GM18873 (cell line): Measurements from ENCODE around the gene VPS13D.

ENCODE experiments used
- ATAC-seq: cut with Tn5 transposase; IDR thresholded peaks from one replicate; pipeline ENCODE4 v1.9.1; 2021; ENCODE audit warnings: mild to moderate bottlenecking, moderate library complexity, moderate number of reproducible peaks; ENCODE audit not compliant: unreplicated experiment, low FRiP score

VPS13D gene

GRCh38 chr1:12397462-12398450 is 167.9 kb downstream of the VPS13D start:
- no peak for ATAC-seq

GRCh38 chr1:12398479-12398878 is 168.6 kb downstream of the VPS13D start:
- ATAC-seq, result no peak

- ATAC-seq, result no peak
These were observed 170.3 kb downstream of the VPS13D start for GRCh38 chr1:12400027-12400693.

DNA sequence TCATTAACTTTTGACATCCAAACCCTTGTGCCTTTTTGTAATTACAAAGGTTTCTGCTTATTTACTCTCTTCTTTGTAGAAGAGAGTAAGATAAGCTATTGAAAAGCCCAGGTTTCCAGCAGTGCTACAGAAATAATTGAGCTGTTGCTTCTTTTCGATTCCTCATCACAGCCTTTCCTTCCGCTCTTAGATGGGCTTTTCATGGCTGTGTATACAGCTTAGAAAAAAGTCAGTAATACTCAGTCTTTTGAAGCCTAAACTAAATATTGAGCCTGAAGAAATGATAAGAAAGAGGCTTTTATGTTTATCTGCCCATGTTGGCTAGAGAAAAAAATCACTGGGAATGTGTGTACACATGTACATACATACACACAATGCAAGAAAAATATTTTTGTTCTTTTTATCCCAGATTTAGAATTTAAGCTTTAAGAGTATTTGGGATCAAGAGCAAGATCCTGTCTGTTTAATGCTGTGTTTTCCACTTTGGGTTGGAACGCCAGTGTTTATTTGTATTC is 172.4 kb downstream of the VPS13D start:
- no peak for ATAC-seq

DNA sequence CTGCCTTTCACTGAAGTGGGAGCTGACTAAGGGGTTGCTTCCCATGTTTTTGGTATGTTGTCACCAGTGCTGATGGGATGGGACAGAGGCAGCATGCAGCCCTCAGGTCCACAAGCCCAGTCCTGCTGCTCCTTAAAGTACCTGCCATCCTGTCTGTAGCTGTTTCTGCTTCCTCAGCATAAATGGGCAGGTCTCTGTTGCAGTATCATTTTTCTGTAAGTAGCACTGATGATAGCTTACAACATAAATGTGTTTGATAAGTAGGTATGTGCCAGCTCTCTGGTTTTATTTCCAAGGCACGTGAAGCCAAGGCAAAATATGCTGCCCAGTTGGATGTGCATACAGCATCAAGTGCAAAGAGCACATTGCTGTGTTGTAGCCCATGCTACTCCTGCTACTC is 173.0 kb downstream of the VPS13D start:
- ATAC-seq, result no peak

DNA sequence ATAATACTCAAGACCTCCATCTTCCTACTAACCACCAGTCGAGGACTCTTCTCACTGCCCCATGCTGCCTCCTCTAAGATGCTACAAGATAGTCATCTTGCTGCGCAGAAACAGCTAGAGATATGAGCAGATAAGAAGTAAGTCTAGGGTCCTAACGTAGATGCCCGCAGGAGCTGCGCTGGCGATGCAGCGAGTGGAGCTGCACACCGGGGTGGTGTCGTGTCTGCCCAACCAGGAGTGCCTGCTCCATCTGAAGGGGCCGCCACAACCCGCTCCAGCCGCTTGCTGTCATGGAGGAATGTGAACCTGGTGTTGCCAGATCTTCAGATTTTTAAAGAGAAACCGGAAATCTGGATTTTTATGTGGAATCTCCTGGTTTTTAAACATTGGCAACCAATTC is 175.1 kb downstream of the VPS13D start:
- no peak for ATAC-seq

- no peak for ATAC-seq
These were observed 175.7 kb downstream of the VPS13D start for GRCh38 chr1:12405325-12406210.

- ATAC-seq, result no peak
These were observed 176.6 kb downstream of the VPS13D start for GRCh38 chr1:12406211-12407021.

- no peak for ATAC-seq
These were observed 177.5 kb downstream of the VPS13D start for GRCh38 chr1:12407050-12407961.

DNA sequence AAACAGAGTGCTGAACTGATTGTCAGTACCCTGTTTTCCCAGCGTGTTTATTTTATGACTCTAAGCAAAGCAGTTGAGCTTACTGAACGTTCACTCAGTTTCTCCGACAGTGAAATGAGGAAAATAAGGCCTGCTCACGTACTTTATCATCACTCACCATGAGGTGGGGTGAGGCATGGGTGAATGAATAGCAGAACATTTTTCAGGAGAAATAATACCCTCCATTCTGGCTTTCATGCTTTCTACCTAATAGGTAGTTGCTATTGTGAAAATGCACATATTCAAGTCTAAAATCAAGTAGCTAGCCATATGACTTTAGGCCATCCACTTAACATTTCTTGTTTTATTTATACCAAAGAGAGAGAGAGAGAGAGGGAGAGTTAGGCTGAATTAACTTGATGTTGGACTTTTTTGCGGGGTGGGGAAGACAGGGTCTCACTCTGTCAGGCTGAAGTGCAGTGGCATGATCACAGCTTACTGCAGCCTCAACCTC is 178.2 kb downstream of the VPS13D start:
- ATAC-seq, result no peak

GRCh38 chr1:12408662-12409061 is 178.8 kb downstream of the VPS13D start:
- ATAC-seq, result no peak

DNA sequence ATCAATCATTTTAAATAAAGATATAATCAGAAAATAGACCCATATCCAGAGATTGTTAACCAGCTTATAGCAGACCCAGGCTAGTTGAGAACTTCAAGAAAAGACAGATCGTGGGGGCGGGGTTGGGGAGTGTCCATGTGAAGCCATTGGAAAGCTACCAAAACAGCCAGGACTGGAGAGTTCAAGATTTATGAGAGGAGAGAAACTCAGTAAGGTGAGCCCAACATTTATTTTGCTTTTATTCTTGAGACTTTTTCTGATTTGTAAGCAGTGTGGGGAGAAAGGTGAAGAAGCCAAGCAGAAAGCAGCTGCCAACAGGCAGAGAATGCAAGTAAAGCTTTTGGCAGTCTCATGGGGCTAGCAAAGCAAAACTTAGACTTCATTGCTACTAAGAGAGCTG is 179.9 kb downstream of the VPS13D start:
- ATAC-seq, result no peak

DNA sequence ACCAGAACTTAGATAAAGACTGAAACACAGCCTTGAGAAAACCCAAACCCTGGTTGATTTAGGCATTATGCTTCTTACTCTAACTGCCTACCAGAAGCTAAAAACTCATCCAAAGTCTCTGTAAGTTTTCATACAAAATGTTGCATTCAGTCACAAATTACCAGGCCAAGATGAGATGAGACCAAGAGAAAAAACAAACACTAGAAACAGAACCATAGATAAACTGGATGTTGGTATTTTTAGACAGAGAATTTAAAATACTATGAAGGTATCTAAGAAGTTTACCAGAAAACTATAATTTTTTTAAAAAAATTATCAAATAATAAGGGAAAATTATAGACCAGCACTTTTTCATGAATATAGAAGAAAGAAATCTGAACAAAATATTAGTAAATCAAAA is 180.5 kb downstream of the VPS13D start:
- ATAC-seq, result no peak

GRCh38 chr1:12411098-12411497 is 181.3 kb downstream of the VPS13D start:
- no peak for ATAC-seq

DNA sequence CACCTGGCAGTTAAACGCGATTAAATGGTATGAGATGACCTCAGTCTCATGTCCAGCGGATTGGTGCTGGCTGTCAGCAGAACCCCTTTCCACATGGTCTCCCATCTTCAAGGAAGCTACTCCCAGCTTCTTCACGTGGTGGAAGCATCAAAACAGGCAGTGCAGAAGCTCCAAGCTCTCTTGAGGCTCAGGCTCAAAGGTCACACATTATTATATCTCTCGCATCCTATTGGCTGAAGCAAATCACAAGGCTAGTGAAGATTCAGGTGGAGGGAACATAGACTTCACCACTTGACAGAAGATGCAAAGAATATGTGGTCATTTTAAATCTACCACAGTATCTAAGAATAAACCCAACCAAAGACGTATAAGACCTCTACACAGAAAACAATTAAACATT is 181.9 kb downstream of the VPS13D start:
- ATAC-seq, result no peak

GRCh38 chr1:12412439-12412838 is 182.6 kb downstream of the VPS13D start:
- no peak for ATAC-seq

GRCh38 chr1:12413664-12414410 is 184.0 kb downstream of the VPS13D start:
- ATAC-seq, result no peak
